Osteocyte (in vitro differentiated cells): ENCODE results near the gene SH3PXD2A. TPM values are rescaled to one million over a fixed set of nuclear protein-coding genes. Genes with fewer than 3 reads are reported as not detected.
"Not testable (repeated sequence)": the region's sequence is repeated elsewhere in the genome, so short reads cannot be mapped to it uniquely, and the experiment has no call there.

Source experiments
- DNase-seq: peaks from one replicate; pipeline ENCODE4 v3.0.0; 2021; ENCODE audit warnings: mixed read lengths; ENCODE audit not compliant: unreplicated experiment; ENCODE audit errors: extremely low spot score
- H3K27ac Mint-ChIP-seq: one replicate; pipeline ENCODE4 v1.8.0; 2021; ENCODE audit warnings: mild to moderate bottlenecking, mixed read lengths; ENCODE audit not compliant: unreplicated experiment
- H3K27me3 Mint-ChIP-seq: one replicate; pipeline ENCODE4 v1.8.0; 2021; ENCODE audit warnings: mixed read lengths; ENCODE audit not compliant: unreplicated experiment
- H3K36me3 Mint-ChIP-seq: one replicate; pipeline ENCODE4 v1.8.0; 2021; ENCODE audit warnings: mixed read lengths; ENCODE audit not compliant: unreplicated experiment
- H3K4me1 Mint-ChIP-seq: one replicate; pipeline ENCODE4 v1.8.0; 2021; ENCODE audit warnings: mixed read lengths; ENCODE audit not compliant: unreplicated experiment
- H3K4me3 Mint-ChIP-seq: one replicate; pipeline ENCODE4 v1.8.0; 2021; ENCODE audit warnings: mild to moderate bottlenecking, moderate library complexity, mixed read lengths; ENCODE audit not compliant: unreplicated experiment
- H3K9me3 Mint-ChIP-seq: one replicate; pipeline ENCODE4 v1.8.0; 2021; ENCODE audit warnings: mixed read lengths; ENCODE audit not compliant: unreplicated experiment
- CTCF ChIP-seq: fragments of 200-600 bp; sonication (generic); IDR thresholded peaks from 2 replicates; pipeline ENCODE4 v1.5.0; 2021; ENCODE audit warnings: antibody characterized with exemption, mild to moderate bottlenecking, moderate library complexity
- total RNA-seq: library from RNA; stranded (reverse); gene quantifications from 2 replicates; pipeline ENCODE4 v1.2.1, GENCODE V29; 2021

SH3PXD2A gene
- total RNA-seq, 1 donor from 2014 or later: 43.0 TPM

- peaks cover 18% of the 10 kb centered on the region for H3K4me1 Mint-ChIP-seq
- H3K27ac Mint-ChIP-seq: no peak overlapping the region
- peaks cover 8% of the 10 kb centered on the region for H3K36me3 Mint-ChIP-seq
- H3K27me3 Mint-ChIP-seq: no peaks in the 10 kb centered on the region
- TF ChIP-seq CTCF: no peak
- DNase-seq: no peak
- no peaks in the 10 kb centered on the region for H3K9me3 Mint-ChIP-seq
- no peak overlapping the region for H3K4me3 Mint-ChIP-seq
Measured at GRCh38 chr10:103633846-103634245, 221.5 kb downstream of the SH3PXD2A start.

- H3K9me3 Mint-ChIP-seq, H3K27me3 Mint-ChIP-seq, H3K27ac Mint-ChIP-seq, DNase-seq, H3K4me3 Mint-ChIP-seq, H3K36me3 Mint-ChIP-seq: not testable (repeated sequence)
- H3K4me1 Mint-ChIP-seq: peaks cover 14% of the 10 kb centered on the region
Measured at GRCh38 chr10:103632871-103633270, 222.5 kb downstream of the SH3PXD2A start.

GRCh38 chr10:103632247-103632642 is 223.1 kb downstream of the SH3PXD2A start:
- Mint-ChIP-seq H3K27ac (no peak overlapping the region), H3K4me1 (peaks cover 9% of the 10 kb centered on the region), H3K27me3 (no peaks in the 10 kb centered on the region), H3K9me3 (no peaks in the 10 kb centered on the region), H3K36me3 (peaks cover 12% of the 10 kb centered on the region), H3K4me3 (no peak overlapping the region)
- no peak for TF ChIP-seq CTCF
- no peak for DNase-seq

GRCh38 chr10:103630156-103630555 is 225.2 kb downstream of the SH3PXD2A start:
- no peaks in the 10 kb centered on the region for H3K27me3 Mint-ChIP-seq
- peaks cover 20% of the 10 kb centered on the region for H3K36me3 Mint-ChIP-seq
- no peaks in the 10 kb centered on the region for H3K9me3 Mint-ChIP-seq
- H3K4me1 Mint-ChIP-seq: peaks cover 4% of the 10 kb centered on the region
- no peak for TF ChIP-seq CTCF
- H3K4me3 Mint-ChIP-seq: no peak overlapping the region
- H3K27ac Mint-ChIP-seq: no peak overlapping the region
- DNase-seq: no peak

GRCh38 chr10:103629581-103629980 is 225.8 kb downstream of the SH3PXD2A start:
- H3K27ac Mint-ChIP-seq: no peak overlapping the region
- no peaks in the 10 kb centered on the region for H3K9me3 Mint-ChIP-seq
- H3K4me3 Mint-ChIP-seq: no peak overlapping the region
- peaks cover 4% of the 10 kb centered on the region for H3K4me1 Mint-ChIP-seq
- no peak for DNase-seq
- no peak for TF ChIP-seq CTCF
- no peaks in the 10 kb centered on the region for H3K27me3 Mint-ChIP-seq
- H3K36me3 Mint-ChIP-seq: peaks cover 22% of the 10 kb centered on the region

GRCh38 chr10:103627893-103628292 is 227.5 kb downstream of the SH3PXD2A start:
- H3K27ac Mint-ChIP-seq: no peak overlapping the region
- peaks cover 26% of the 10 kb centered on the region for H3K36me3 Mint-ChIP-seq
- H3K9me3 Mint-ChIP-seq: no peaks in the 10 kb centered on the region
- no peak for TF ChIP-seq CTCF
- H3K4me1 Mint-ChIP-seq: peaks cover 3% of the 10 kb centered on the region
- no peaks in the 10 kb centered on the region for H3K27me3 Mint-ChIP-seq
- no peak overlapping the region for H3K4me3 Mint-ChIP-seq
- no peak for DNase-seq
